ENCODE results near the gene SH3TC2. TPM values are rescaled to one million over a fixed set of nuclear protein-coding genes. Genes with fewer than 3 reads are reported as not detected.

The SH3TC2 gene
- total RNA-seq, 2 experiments from 2014 or later, result not detected

- H3K4me1 Mint-ChIP-seq, result no peaks in the 10 kb centered on the region
- no peak overlapping the region for H3K27ac Mint-ChIP-seq
- H3K36me3 Mint-ChIP-seq (ENCODE audit: low read depth), result no peaks in the 10 kb centered on the region
- POLR2A ChIA-PET, result no interaction called here
- no peak overlapping the region for H3K4me3 Mint-ChIP-seq
- H3K9me3 Mint-ChIP-seq, result no peaks in the 10 kb centered on the region
- peaks cover 2% of the 10 kb centered on the region for H3K27me3 Mint-ChIP-seq
- no peak for DNase-seq
- CTCF ChIA-PET, result no interaction called here
Measured at GRCh38 chr5:149049371-149049781, 13.5 kb downstream of the SH3TC2 start.

DNA sequence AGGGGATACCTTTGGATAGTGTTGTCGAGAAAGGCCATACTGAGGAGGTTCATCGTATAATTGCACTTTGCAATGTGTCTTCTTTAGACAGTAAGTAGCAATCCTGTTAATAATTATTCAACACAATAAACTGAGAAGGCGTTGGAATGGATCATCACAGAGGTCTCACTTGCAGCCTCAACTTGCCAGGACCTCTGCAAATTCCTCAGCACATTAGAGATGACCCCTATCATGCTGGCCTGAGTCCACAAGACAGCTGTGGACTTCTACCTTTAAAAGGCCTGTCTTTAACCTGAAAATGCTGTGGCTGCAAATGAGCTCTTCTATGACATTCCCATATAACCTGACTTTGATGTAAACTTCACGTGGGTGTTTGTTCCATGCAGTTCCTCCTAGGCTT is 14.1 kb downstream of the SH3TC2 start:
- ChIA-PET CTCF (interaction anchor here (1.0 kb wide), 1 partner anchor 12 kb away, joined by 3 read pairs; no protein-coding TSS in a partner anchor), POLR2A (no interaction called here)
- no peak for DNase-seq
- Mint-ChIP-seq H3K9me3 (no peaks in the 10 kb centered on the region), H3K27ac (no peak overlapping the region), H3K27me3 (no peaks in the 10 kb centered on the region), H3K4me1 (no peaks in the 10 kb centered on the region), H3K36me3 (ENCODE audit: low read depth) (no peaks in the 10 kb centered on the region), H3K4me3 (no peak overlapping the region)

DNA sequence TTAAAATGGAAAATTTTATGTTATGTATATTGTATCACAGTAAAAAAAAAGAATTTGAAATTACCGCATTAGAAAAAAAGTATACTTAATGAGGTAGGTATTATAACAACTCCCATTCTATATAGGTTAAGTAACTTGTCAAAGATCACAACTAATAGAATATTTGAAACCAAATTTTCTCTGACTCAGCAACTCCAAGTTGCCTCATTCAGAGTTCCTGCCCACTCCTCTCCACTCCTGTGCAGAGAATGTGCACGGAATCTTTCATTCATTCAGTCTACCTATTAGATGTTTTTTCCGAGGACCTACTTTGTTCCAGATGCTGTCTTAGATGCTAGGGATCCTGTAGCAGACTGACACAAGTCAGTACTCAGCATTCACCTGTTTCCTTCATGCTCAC is 15.4 kb downstream of the SH3TC2 start:
- no peaks in the 10 kb centered on the region for H3K9me3 Mint-ChIP-seq
- CTCF ChIA-PET, result no interaction called here

DNA sequence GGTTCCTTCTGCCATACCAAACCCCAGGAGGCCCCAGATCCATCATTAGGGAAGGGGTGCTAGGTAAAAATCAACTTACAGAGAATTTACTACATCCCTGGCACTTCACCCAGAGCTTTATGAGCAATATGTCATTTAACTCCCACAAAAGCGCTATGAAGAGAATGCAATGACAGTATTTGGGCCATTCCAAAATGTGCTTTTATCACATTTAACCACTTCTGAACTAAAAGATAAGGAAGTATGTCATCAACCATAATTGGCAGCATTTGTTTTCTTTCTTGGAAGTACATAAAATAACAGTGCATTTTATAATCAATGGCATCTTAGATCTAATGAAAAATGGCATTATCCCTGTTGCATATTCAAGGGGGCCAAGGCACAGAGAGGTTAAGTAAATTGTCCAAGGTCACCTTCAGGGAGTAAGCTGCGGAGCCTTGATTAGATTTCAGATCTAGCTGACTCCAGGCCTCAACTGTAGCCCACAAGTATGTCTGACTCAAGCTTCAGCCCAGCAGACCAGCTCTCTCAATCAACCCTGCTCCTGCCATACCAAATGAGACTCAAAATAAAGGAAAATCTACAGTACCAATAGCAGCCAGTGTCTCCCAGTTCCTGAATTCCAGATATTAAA is 16.5 kb downstream of the SH3TC2 start:
- Mint-ChIP-seq H3K27me3 (no peaks in the 10 kb centered on the region), H3K4me1 (no peaks in the 10 kb centered on the region), H3K4me3 (no peak overlapping the region), H3K36me3 (ENCODE audit: low read depth) (no peaks in the 10 kb centered on the region), H3K27ac (no peak overlapping the region), H3K9me3 (no peaks in the 10 kb centered on the region)
- no peak for DNase-seq
- ChIA-PET CTCF (interaction anchor here (0.7 kb wide), 1 partner anchor 296 kb away, joined by 3 read pairs; no protein-coding TSS in a partner anchor), POLR2A (no interaction called here)

More for the DNA sequence above, 15.4 kb downstream of the SH3TC2 start:
- Mint-ChIP-seq H3K36me3 (ENCODE audit: low read depth) (no peaks in the 10 kb centered on the region), H3K4me1 (no peaks in the 10 kb centered on the region), H3K27ac (no peak overlapping the region), H3K4me3 (no peak overlapping the region), H3K27me3 (no peaks in the 10 kb centered on the region)
- DNase-seq, result no peak
- POLR2A ChIA-PET, result no interaction called here

DNA sequence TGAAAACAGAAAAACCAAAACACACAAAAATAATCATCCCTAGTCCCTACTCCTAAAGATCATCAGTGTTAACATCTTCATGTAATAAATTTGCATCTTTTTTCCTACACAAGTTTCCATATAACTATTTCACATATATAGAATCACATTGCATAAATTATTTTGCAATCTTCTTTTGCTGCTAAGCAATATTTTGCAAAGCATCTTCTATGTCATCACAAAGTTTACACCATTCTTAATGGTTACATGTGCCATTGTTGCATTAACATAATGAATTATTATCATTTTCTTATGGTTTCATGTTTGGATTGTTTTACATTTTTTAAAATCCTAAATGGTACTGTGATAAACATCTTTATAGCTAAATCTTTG is 17.8 kb downstream of the SH3TC2 start:
- H3K4me1 Mint-ChIP-seq, result no peaks in the 10 kb centered on the region

GRCh38 chr5:149044453-149045088 is 18.3 kb downstream of the SH3TC2 start:
- no peak overlapping the region for H3K27ac Mint-ChIP-seq
- H3K36me3 Mint-ChIP-seq (ENCODE audit: low read depth), result no peaks in the 10 kb centered on the region
- H3K9me3 Mint-ChIP-seq, result no peaks in the 10 kb centered on the region
- no peak for DNase-seq
- H3K27me3 Mint-ChIP-seq, result no peaks in the 10 kb centered on the region
- ChIA-PET POLR2A (no interaction called here), CTCF (interaction anchor here (0.7 to 0.8 kb wide), 2 partner anchors 9 kb away, joined by 3 read pairs; no protein-coding TSS in a partner anchor)
- no peak overlapping the region for H3K4me3 Mint-ChIP-seq
- no peaks in the 10 kb centered on the region for H3K4me1 Mint-ChIP-seq

More for the DNA sequence above, 17.8 kb downstream of the SH3TC2 start:
- CTCF ChIA-PET, result interaction anchor here (0.8 kb wide), 1 partner anchor 9 kb away, joined by 3 read pairs; no protein-coding TSS in a partner anchor
- Mint-ChIP-seq H3K9me3 (no peaks in the 10 kb centered on the region), H3K4me3 (no peak overlapping the region), H3K27ac (no peak overlapping the region), H3K27me3 (no peaks in the 10 kb centered on the region), H3K36me3 (ENCODE audit: low read depth) (no peaks in the 10 kb centered on the region)
- no peak for DNase-seq
- POLR2A ChIA-PET, result no interaction called here

GRCh38 chr5:149043641-149044040 is 19.2 kb downstream of the SH3TC2 start:
- Mint-ChIP-seq H3K9me3 (no peaks in the 10 kb centered on the region), H3K27me3 (no peaks in the 10 kb centered on the region), H3K27ac (no peak overlapping the region), H3K4me3 (no peak overlapping the region), H3K36me3 (ENCODE audit: low read depth) (no peaks in the 10 kb centered on the region), H3K4me1 (no peaks in the 10 kb centered on the region)
- POLR2A ChIA-PET, result no interaction called here
- CTCF ChIA-PET, result no interaction called here
- no peak for DNase-seq

GRCh38 chr5:149042865-149043264 is 20.0 kb downstream of the SH3TC2 start:
- Mint-ChIP-seq H3K27ac (no peak overlapping the region), H3K4me1 (peaks cover 6% of the 10 kb centered on the region), H3K36me3 (ENCODE audit: low read depth) (no peaks in the 10 kb centered on the region), H3K4me3 (no peak overlapping the region), H3K9me3 (no peaks in the 10 kb centered on the region), H3K27me3 (no peaks in the 10 kb centered on the region)
- ChIA-PET CTCF (no interaction called here), POLR2A (no interaction called here)
- DNase-seq, result no peak

DNA sequence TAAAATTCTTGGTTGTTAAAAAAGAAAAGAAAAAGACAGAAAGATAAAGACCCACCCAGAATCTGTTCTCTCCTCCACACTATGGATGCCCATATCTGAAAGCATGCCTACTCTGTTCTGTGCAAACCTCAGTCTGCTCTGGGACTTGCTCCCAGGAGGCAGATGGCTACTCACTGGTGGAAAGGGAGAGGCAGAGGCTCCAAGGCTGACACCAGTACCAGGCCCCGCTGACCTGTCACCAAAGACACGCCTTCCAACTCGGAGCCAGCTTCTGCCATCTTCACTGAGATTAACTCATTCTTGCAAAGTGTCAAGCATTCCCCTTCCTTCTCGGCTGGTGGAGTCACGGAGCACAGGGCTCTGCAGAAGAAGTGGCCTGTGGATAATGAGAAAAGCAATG is 21.6 kb downstream of the SH3TC2 start:
- Mint-ChIP-seq H3K4me1 (peaks cover 20% of the 10 kb centered on the region), H3K27me3 (no peaks in the 10 kb centered on the region), H3K4me3 (no peak overlapping the region), H3K27ac (no peak overlapping the region), H3K36me3 (ENCODE audit: low read depth) (no peaks in the 10 kb centered on the region), H3K9me3 (no peaks in the 10 kb centered on the region)
- DNase-seq, result no peak
- ChIA-PET POLR2A (no interaction called here), CTCF (no interaction called here)

DNA sequence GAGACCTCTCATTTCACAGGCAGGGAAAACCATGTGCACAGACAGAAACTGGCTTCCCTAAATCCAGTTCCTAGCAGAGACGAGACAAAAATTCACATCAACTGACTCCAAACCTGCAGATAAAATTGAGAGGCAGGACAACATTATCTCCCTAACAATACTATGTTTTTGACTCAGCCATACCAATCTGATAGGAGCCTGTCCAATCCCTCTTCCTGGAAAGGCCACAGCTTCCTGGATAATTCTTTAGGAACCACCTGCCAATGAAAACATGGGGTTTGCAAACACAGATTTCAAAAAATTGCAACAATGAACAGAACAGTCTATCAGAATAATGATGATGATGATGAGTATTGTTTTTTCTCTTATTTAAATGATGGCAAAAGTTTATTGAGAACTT is 22.4 kb downstream of the SH3TC2 start:
- H3K27ac Mint-ChIP-seq, result no peak overlapping the region
- no peaks in the 10 kb centered on the region for H3K27me3 Mint-ChIP-seq
- no peak for DNase-seq
- H3K36me3 Mint-ChIP-seq (ENCODE audit: low read depth), result no peaks in the 10 kb centered on the region
- no peaks in the 10 kb centered on the region for H3K9me3 Mint-ChIP-seq
- peaks cover 24% of the 10 kb centered on the region for H3K4me1 Mint-ChIP-seq
- no peak overlapping the region for H3K4me3 Mint-ChIP-seq
- POLR2A ChIA-PET, result no interaction called here
- CTCF ChIA-PET, result no interaction called here

DNA sequence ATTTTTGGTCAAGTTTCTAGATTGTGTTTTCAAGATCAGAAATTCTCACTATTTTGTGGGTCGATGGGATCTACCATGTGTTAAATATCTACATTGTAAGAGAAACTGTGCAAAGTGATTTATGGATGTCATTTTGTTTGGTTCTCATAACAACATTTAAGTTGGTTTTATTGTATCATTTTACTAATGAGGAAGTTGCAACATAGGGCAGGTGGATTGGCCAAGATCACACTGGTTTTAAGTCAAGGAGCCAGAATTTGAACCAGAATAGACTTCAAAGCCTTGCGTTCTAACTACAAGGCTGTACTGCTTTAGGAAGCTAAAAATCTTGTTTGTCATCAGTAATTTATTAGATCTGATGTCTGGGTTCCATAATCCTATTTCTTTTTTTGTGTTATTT is 23.4 kb downstream of the SH3TC2 start:
- H3K4me3 Mint-ChIP-seq, result no peak overlapping the region
- CTCF ChIA-PET, result interaction anchor here (0.9 to 2.3 kb wide), 3 partner anchors 9 to 309 kb away, joined by 3 to 7 read pairs (median 5); no protein-coding TSS in a partner anchor

GRCh38 chr5:149038336-149039080 is 24.4 kb downstream of the SH3TC2 start:
- no peak overlapping the region for H3K4me3 Mint-ChIP-seq
- H3K36me3 Mint-ChIP-seq (ENCODE audit: low read depth), result no peaks in the 10 kb centered on the region

More for the DNA sequence above, 23.4 kb downstream of the SH3TC2 start:
- no peak for DNase-seq
- no peaks in the 10 kb centered on the region for H3K36me3 Mint-ChIP-seq (ENCODE audit: low read depth)
- POLR2A ChIA-PET, result no interaction called here
- no peaks in the 10 kb centered on the region for H3K27me3 Mint-ChIP-seq
- H3K4me1 Mint-ChIP-seq, result peaks cover 27% of the 10 kb centered on the region
- no peak overlapping the region for H3K27ac Mint-ChIP-seq
- no peaks in the 10 kb centered on the region for H3K9me3 Mint-ChIP-seq

DNA sequence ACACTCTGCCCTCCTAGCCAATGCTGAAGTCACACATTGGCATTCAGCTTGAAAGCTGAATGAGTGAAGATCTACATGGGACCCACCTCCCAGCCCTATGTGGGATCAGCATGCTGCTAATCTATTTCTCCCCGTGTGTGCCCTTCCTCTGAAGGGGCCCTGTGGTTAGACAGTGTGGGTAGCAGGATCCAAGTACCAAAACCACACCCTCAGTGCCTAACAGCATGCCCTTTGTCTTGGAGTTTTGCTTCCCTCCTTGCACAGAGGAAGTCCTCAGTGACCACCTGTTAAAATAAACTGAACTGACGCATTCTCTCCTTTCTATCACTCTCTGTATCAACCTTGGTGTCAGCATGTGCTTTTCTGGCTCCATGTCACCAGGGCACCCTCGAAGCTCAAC is 25.0 kb downstream of the SH3TC2 start:
- H3K36me3 Mint-ChIP-seq (ENCODE audit: low read depth), result no peaks in the 10 kb centered on the region
- no peaks in the 10 kb centered on the region for H3K27me3 Mint-ChIP-seq
- POLR2A ChIA-PET, result no interaction called here
- H3K9me3 Mint-ChIP-seq, result no peaks in the 10 kb centered on the region
- H3K4me3 Mint-ChIP-seq, result no peak overlapping the region
- no peak overlapping the region for H3K27ac Mint-ChIP-seq
- no peak for DNase-seq
- CTCF ChIA-PET, result interaction anchor here (1.3 to 2.6 kb wide), 4 partner anchors 77 to 307 kb away, joined by 3 to 18 read pairs (median 6); no protein-coding TSS in a partner anchor
- peaks cover 27% of the 10 kb centered on the region for H3K4me1 Mint-ChIP-seq

More at GRCh38 chr5:149038336-149039080, 24.4 kb downstream of the SH3TC2 start:
- Mint-ChIP-seq H3K4me1 (peaks cover 27% of the 10 kb centered on the region), H3K27me3 (no peaks in the 10 kb centered on the region), H3K9me3 (no peaks in the 10 kb centered on the region), H3K27ac (no peak overlapping the region)
- ChIA-PET CTCF (interaction anchor here (0.9 to 2.3 kb wide), 5 partner anchors 8 to 308 kb away, joined by 3 to 7 read pairs (median 4); no protein-coding TSS in a partner anchor), POLR2A (no interaction called here)
- DNase-seq, result no peak
